Stimulated activated CD4-positive, alpha-beta T cell treated with anti-CD3 and anti-CD28 coated beads, Interleukin-4, amount 100 ng/mL, for 1 hour (primary cell): Measurements from ENCODE around the gene LDLRAD2.

ENCODE experiments used
- DNase-seq: peaks from one replicate; pipeline ENCODE4 v3.0.0-alpha.2; 2020

LDLRAD2 gene

GRCh38 chr1:21843996-21844395 is 31.9 kb downstream of the LDLRAD2 start:
- DNase-seq, result no peak

GRCh38 chr1:21845646-21846641 is 33.9 kb downstream of the LDLRAD2 start:
- DNase-seq, result no peak

- no peak for DNase-seq
Measured at GRCh38 chr1:21847223-21848205, 35.4 kb downstream of the LDLRAD2 start.

GRCh38 chr1:21848524-21849174 is 36.6 kb downstream of the LDLRAD2 start:
- DNase-seq, result no peak

GRCh38 chr1:21849909-21850576 is 38.0 kb downstream of the LDLRAD2 start:
- no peak for DNase-seq

GRCh38 chr1:21851430-21852250 is 39.6 kb downstream of the LDLRAD2 start:
- DNase-seq, result no peak

- no peak for DNase-seq
Measured at GRCh38 chr1:21852282-21853130, 40.4 kb downstream of the LDLRAD2 start.

GRCh38 chr1:21853131-21853427 is 41.0 kb downstream of the LDLRAD2 start:
- DNase-seq, result no peak

GRCh38 chr1:21854090-21854750 is 42.2 kb downstream of the LDLRAD2 start:
- DNase-seq, result no peak

- no peak for DNase-seq
Measured at GRCh38 chr1:21854751-21855131, 42.7 kb downstream of the LDLRAD2 start.

- DNase-seq, result no peak
Measured at GRCh38 chr1:21855257-21856096, 43.4 kb downstream of the LDLRAD2 start.

GRCh38 chr1:21857142-21857839 is 45.2 kb downstream of the LDLRAD2 start:
- DNase-seq, result no peak

GRCh38 chr1:21857840-21858670 is 46.0 kb downstream of the LDLRAD2 start:
- DNase-seq, result no peak

GRCh38 chr1:21859669-21860179 is 47.7 kb downstream of the LDLRAD2 start:
- no peak for DNase-seq

GRCh38 chr1:21860971-21861370 is 48.9 kb downstream of the LDLRAD2 start:
- no peak for DNase-seq

- DNase-seq, result no peak
Measured at GRCh38 chr1:21861602-21862429, 49.8 kb downstream of the LDLRAD2 start.
